Frontal cortex (tissue), 4 donors: Measurements from ENCODE around the gene RAD18. TPM values are rescaled to one million over a fixed set of nuclear protein-coding genes. Genes with fewer than 3 reads are reported as not detected.

Source experiments
- DNase-seq, 2 donors: peaks; one replicate each; pipeline ENCODE4 v3.0.0; 2012; ENCODE audit warnings: low spot score in 2 of 2
- FAIRE-seq: peaks from 2 replicates; lab custom pipeline; 2012; peaks lifted over from hg19 to GRCh38; lab: Jason Lieb, UNC
- small RNA-seq: library from RNA; depleted of rRNA; stranded (forward); fragments of <200 nt; gene quantifications from one replicate; pipeline ENCODE3, GENCODE V24; 2014
- total RNA-seq: library from RNA; depleted of rRNA; stranded (reverse); fragments of >200 nt; gene quantifications from one replicate; pipeline ENCODE4 v1.2.3, GENCODE V29; 2014
- donor health status: control.
- donor health status: control.
- donor health status: control.

RAD18 gene
- total RNA-seq, 1 donor from 2014 or later: 11.8 TPM

DNA sequence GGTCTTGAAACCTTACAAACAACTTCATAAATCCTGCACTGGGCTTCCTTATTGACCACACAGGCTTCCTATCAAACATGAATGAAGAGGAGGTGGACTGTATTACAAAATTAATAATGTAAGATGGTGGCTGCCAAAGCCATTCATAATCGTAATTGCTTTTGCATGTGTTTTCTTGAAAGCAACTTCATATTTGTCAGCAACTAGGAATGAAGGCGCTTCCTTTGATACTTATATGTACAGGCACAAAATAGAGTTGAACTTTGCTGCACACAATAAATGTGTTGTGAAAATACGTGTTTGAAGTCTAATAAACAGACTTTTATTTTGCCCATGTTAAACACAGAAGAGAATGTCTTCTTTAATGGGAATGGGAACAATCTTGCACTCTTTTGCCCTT is 121.8 kb downstream of the RAD18 start:
- DNase-seq (no peak), FAIRE-seq (no peak)

DNA sequence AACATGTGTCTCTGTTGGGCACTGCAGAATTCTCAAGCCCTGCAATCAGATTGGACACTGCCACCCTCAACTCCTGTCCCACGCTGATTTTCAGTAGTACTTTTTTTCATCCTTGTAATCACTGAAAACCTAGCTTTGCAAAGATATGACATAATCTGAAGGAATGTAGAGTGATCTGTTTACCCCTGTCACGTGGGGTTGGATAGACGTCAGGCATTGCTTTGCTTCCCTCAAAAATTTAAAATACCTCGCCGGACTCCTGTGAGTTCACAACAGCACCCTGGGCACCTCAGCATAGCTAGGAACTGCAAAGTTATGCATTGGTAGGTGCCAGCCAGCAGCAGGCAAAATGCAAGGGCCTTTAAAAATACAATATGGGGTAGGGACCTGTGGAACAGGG is 122.7 kb downstream of the RAD18 start:
- FAIRE-seq (no peak), DNase-seq (no peak)

- DNase-seq (no peak), FAIRE-seq (no peak)
Measured at GRCh38 chr3:8839607-8840325, 123.5 kb downstream of the RAD18 start.

DNA sequence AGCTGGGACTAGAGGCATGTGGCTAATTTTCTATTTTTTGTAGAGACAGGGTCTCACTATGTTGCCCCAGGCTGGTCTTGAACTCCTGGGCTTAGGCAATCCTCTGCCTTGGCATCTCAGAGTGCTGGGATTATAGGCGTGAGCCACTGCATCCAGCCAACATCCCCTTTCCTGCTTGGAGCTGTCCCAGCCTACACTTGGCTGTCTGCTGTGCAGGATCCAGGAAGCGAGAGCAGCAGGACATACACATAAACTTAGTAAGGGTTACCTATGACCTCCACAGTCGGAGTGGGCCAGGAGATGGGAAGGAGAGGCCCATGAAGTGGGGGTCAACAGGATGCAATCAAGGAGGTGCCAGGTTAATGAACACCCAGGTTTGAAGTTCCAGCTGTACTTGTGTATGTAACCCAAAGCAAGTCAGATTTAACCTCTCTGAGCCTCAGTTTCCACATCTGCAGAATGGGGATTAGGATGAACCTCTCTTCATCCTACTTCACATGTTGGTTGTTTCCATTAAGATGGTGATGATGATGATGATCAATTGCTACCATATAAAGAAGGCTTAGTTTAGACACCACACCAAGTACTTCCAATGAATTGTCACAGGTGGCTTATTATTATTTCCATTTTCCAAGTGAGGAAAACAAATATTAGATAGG is 124.4 kb downstream of the RAD18 start:
- FAIRE-seq (no peak), DNase-seq (no peak)

- DNase-seq (no peak), FAIRE-seq (no peak)
Measured at GRCh38 chr3:8838234-8838633, 125.0 kb downstream of the RAD18 start.

DNA sequence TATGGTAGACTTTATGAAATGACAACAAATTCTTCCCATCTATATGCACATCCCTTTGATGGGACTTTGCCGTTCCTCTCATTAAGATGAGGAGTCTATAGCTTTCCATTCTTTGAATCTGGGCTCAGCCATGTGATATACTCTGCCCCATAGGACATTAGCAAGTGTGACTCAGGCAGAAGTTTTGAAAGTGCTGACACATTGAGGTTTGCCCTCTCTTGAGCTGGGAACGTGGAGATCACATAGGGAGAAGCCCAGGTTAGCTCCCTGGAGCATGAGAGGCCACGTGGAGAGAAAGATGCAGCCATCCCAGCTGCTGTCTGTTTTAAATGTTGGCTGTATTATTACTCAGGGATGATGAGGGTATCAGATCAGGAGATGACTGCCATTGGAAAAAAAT is 126.1 kb downstream of the RAD18 start:
- DNase-seq (no peak), FAIRE-seq (no peak)

GRCh38 chr3:8836096-8836495 is 127.2 kb downstream of the RAD18 start:
- FAIRE-seq (no peak), DNase-seq (no peak)

DNA sequence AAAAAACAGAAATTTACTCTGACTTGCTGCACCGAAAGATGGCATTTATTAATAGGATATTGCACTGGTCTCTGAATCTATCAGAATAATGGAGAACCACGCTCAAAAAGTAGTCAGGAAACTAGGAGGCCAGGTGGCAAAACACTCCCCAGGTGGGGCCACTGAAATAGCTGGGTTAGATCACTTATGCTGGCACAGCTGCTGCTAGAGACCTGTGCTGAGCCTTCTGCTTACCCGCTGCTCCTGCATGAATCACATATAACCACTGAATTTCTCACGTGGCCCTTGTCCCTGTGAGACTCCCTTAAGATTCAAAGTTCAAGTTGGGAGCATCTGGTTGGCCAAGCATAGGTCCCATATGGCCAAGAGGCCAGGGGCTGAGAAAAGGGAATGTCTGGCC is 127.9 kb downstream of the RAD18 start:
- DNase-seq (no peak), FAIRE-seq (no peak)

GRCh38 chr3:8834974-8835373 is 128.3 kb downstream of the RAD18 start:
- FAIRE-seq: no peak
- no peak for DNase-seq

DNA sequence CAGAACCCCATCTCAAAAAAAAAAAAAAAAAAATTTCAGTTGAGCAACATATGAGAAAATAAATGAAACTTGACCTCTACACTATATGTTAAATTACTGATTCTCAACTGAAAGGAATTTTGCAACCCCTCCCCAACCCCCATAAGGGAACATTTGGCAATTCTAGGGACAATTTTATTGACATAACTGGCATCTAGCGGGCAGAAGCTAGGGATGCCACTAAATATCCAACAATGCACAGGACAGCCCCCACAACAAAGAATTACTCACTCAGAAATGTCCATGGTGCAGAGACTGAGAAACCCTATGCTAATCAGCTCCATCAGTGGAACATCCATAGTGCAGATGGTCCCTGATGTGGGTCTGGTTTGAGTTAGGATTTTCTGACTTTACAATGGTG is 135.6 kb downstream of the RAD18 start:
- DNase-seq: no peak
- FAIRE-seq: no peak

Small RNA genes lying within 50 kb of the gene (small RNA-seq; reads per million reads assigned to genes)
- not detected for gene RF00416

Other genes with a start within 250 kb of the RAD18 start
- gene CAV3, start 229.7 kb downstream of the RAD18 start, total RNA-seq: not detected
- gene OXTR, start 193.9 kb downstream of the RAD18 start, total RNA-seq: 2.0 TPM